ENCODE measurements around the gene CRYAB.

- TF ChIP-seq CTCF (conservative IDR thresholded peaks at IDR 0.05; ENCODE audit: low read length) = no peak
- no peak for TF ChIP-seq EZH2phosphoT487 (IDR thresholded peaks at IDR 0.05; ENCODE audit: borderline replicate concordance)
Observed at GRCh38 chr11:111938687-111939160, 27.2 kb upstream of the CRYAB start.
